ENCODE measurements around the gene S100A7A. TPM values are rescaled to one million over a fixed set of nuclear protein-coding genes. Genes with fewer than 3 reads are reported as not detected.

S100A7A gene
- total and polyA plus RNA-seq, 2 donors (not counting 3 experiments of a cell fraction or from before 2014, with no cell fraction given) = not detected

GRCh38 chr1:153430561-153430960 lies 14.2 kb downstream of the S100A7A start:
- H3K9ac ChIP-seq (replicated peaks; ENCODE audit: extremely low read depth, insufficient read depth, low read length) = no peak overlapping the region
- H3K27me3 ChIP-seq (ENCODE audit: control insufficient read depth in 2 of 2, insufficient read depth in 2 of 2, low read length in 2 of 2) = no peaks in the 10 kb centered on the region
- ChIA-PET CTCF (no interaction called here), POLR2A (no interaction called here)
- no peak overlapping the region for H3K4me2 ChIP-seq (ENCODE audit: insufficient read depth, low read length)
- intact Hi-C loops (cut with micrococcal nuclease) = no loop called here
- no peaks in the 10 kb centered on the region for H3K4me1 ChIP-seq (ENCODE audit: control insufficient read depth, extremely low read depth, insufficient read depth, low read length)
- no peaks in the 10 kb centered on the region for H3K9me1 ChIP-seq (replicated peaks; ENCODE audit: control insufficient read depth, extremely low read depth, insufficient read depth, low read length)
- dilution Hi-C loops (cut with MboI; ENCODE audit: extremely low pct_ligation_motif_present, low sequenced_read_pairs) = no loop called here
- no peaks in the 10 kb centered on the region for H3K79me2 ChIP-seq (ENCODE audit: control insufficient read depth, insufficient read depth, low read length)
- H4K20me1 ChIP-seq (replicated peaks; ENCODE audit: control insufficient read depth, extremely low read depth, insufficient read depth, low read length) = no peaks in the 10 kb centered on the region
- H3K27ac ChIP-seq (ENCODE audit: insufficient read depth, low read depth, low read length) = no peak overlapping the region
- no peak for TF ChIP-seq CTCF (IDR thresholded peaks at IDR 0.05; ENCODE audit: extremely low read depth in 1 of 2, insufficient read depth in 1 of 2, low read depth in 1 of 2, low read length in 2 of 2)
- no peak for TF ChIP-seq EZH2 (IDR thresholded peaks at IDR 0.05; ENCODE audit: borderline replicate concordance, low read depth, low read length, severe bottlenecking)
- TF ChIP-seq JUN (IDR thresholded peaks at IDR 0.05; ENCODE audit: borderline replicate concordance, insufficient read depth, insufficient read length, low read depth) = no peak
- TF ChIP-seq MAX (IDR thresholded peaks at IDR 0.05; ENCODE audit: insufficient read depth, insufficient read length) = no peak
- TF ChIP-seq POLR2AphosphoS5 (IDR thresholded peaks at IDR 0.05; ENCODE audit: insufficient read depth, low read depth, low read length) = no peak
- no peak for TF ChIP-seq GATA2 (IDR thresholded peaks at IDR 0.05; ENCODE audit: insufficient read depth, insufficient read length, low read depth, low read length)
- TF ChIP-seq MYC (IDR thresholded peaks at IDR 0.05; ENCODE audit: low read depth, low read length) = no peak
- no peak for TF ChIP-seq POLR2A (IDR thresholded peaks at IDR 0.05; ENCODE audit: low read depth, low read length)
- no peak for TF ChIP-seq FOS (IDR thresholded peaks at IDR 0.05; ENCODE audit: borderline replicate concordance, insufficient read depth, low read length)
- FAIRE-seq (no peak), DNase-seq (ENCODE audit: low read depth, low spot score) (no peak)
- no peaks in the 10 kb centered on the region for H3K9me3 ChIP-seq (replicated peaks; ENCODE audit: control insufficient read depth, insufficient read depth, low read length)
- no peaks in the 10 kb centered on the region for H3K36me3 ChIP-seq (ENCODE audit: control insufficient read depth in 2 of 2, extremely low read depth in 1 of 2, insufficient read depth in 2 of 2, low read length in 2 of 2)
- no peak overlapping the region for H3K4me3 ChIP-seq (replicated peaks in 1 of 3; ENCODE audit: insufficient read depth in 1 of 3, low read depth in 1 of 3, low read length in 3 of 3)
- BruUV-seq (replicated peaks) = no TSS peak
- H2AFZ ChIP-seq (ENCODE audit: low read depth, low read length) = no peak overlapping the region

Data from endothelial cell of umbilical vein (primary cell).